ENCODE measurements around the gene CDR2L.
"Not testable (repeated sequence)": the region's sequence is repeated elsewhere in the genome, so short reads cannot be mapped to it uniquely, and the experiment has no call there.

Gene CDR2L

DNA sequence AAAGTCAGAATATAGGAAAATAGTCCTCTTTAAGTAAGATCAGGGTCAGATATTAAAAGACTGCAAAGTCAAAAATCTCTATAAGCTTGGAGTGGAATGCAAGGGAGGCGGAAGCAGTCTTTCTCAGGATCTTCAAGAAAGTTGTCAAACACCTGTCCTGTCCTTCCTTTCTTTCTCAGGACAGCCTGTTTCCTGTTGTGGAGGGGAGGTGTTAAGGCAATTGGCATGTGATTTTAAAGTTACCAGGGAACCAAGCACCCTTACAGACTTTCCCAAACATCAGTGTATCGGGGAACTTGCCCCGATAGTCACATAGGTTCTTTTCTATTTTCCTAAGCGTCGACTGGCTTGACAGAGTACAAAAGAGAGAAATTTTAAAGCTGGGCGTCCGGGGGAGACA, 57.3 kb downstream of the CDR2L start:
- DNase-seq (ENCODE audit: low spot score): no peak

DNA sequence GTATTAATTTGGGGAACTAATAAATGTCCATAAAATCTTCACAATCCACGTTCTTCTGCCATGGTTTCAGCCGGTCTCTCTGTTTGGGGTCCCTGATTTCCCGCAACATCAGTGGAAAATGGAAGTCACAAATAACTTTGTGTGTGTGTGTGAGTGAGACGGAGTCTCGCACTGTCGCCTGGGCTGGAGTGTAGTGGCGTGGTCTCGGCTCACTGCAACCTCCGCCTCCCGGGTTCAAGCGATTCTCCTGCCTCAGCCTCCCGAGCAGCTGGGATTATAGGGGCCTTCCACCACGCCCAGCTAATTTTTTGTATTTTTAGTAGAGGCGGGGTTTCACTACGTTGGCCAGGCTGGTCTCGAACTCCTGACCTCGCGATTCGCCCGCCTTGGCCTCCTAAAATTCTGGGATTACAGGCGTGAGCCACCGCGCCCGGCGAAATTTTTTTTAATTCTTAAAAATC, 58.5 kb downstream of the CDR2L start:
- not testable (repeated sequence) for DNase-seq (ENCODE audit: low spot score)

DNA sequence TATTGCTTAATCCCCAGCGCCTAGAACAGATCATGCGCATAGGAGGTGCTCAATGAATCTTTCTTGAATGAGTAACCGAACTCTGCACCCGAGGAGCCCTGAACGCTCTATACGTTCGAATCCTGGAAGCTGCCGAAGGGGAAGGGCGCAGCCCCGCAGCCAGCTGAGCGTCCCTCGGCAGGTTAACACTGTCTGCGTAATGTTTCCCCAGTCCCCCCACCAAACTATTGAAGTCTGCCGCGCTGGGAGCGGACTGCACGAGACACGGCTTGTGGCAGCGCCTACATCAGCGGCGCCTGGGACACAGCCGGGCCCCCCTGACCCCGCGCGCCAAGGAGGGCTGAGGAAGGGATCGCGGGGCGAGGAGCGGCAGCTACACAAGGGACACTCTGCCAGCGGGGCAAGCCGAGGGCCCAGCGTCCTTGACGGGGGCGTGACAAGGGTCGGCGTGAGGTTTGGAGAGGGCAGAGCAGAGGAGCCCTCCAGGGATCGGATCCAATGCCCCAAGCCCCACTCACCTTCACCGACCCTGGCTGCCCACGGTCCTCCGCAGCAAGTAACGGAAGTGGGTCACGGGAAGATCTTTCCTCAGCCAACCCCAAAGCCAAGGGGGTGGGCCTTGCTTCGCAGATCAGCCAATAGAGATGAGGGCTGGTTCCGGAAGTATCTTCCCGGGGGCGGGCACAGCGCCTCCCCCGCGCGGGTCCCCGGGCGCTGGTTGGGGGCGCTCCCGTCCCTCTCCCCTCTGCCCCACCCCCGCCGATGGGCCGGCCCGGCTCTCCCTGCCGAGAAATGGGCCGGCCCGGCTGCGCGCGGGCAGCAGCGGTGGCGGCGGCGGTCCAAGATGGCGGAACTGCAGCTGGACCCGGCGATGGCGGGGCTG, 59.2 kb downstream of the CDR2L start, which contains the start of the genes ATP5PD and KCTD2:
TSS of gene ATP5PD (minus strand) at position 563 of the 883 bp plus-strand sequence. CDS start 4,319 bp downstream, outside the sequence.
TSS of gene KCTD2 (plus strand) at position 819 of the 883 bp plus-strand sequence. CDS start at position 845, 26 bp downstream.
- DNase-seq (ENCODE audit: low spot score): peak; percentile 99

DNA sequence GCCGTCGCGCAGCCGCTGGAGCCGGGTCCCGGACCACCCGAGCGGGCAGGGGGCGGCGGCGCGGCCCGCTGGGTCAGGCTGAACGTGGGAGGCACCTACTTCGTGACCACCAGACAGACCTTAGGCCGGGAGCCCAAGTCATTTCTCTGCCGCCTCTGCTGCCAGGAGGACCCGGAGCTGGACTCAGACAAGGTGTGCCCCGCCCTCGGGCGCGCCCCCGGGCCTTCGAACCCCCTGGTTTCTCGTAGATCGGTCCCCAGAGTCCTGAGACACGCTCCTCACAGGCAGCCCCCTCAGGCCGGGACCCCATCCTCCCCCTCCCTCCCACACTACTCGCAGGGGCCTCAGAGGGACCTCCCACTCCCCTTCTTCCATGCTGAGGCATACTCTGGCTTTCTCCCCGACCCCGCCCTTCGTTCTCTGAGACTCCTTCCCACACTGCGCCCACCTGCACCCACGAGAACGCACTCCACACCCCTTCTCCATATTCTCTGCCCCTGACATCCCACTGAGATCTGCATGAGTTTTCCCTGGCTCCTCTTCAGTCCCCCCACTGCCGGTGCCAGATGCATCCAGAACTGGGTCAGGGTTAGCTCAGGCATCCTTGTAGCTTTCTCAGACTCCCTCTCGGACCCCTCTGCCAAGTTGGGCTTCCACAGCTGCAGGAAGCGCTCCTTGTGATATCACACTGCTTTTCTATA, 60.1 kb downstream of the CDR2L start:
- DNase-seq (ENCODE audit: low spot score): peak; percentile 29

DNA sequence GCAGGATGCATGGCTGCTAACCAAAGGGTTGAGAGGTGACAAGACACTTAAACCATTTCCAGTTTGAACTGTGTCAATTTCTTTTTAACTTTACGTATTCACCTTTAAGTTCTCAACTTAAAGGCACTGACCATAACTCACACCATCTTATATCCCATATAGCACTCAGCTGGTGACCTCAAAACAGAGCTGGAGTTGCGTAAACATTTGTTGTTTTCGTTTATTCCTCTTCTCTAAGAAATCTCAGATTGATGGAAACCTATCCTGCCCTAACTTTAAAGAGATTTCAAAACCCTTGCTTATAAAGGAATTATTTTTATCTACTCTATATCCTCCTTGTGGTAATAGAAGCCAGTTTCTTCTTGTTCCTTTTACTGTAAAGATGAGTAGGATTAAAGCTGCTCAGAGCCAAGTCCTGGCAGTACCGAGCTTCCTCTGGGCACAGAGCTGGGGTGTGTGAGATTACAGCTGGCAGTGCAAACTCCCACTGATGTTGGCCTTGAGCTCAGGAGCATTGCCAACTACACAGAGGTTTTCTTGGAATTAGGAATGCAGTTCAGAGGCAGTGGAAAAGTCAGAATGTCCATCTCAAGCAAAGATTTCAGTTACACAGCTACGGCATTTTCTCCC, 60.9 kb downstream of the CDR2L start:
- no peak for DNase-seq (ENCODE audit: low spot score)

DNA sequence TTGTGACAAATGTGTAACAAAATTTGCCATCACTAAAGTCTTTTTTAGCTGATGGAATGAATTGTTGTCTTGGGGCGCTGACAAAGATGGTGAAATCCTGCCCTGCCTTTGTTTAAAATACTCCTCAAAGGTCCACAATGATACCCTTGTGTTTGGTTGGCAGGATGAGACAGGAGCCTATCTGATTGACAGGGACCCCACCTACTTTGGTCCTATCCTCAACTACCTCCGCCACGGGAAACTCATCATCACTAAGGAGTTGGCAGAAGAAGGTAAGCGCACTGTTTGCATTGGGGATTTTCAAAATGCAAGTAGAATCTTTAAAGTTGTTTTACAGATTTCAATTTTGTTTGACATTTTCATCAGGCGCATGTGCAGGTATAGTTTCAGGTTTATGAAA, 61.6 kb downstream of the CDR2L start:
- no peak for DNase-seq (ENCODE audit: low spot score)

DNA sequence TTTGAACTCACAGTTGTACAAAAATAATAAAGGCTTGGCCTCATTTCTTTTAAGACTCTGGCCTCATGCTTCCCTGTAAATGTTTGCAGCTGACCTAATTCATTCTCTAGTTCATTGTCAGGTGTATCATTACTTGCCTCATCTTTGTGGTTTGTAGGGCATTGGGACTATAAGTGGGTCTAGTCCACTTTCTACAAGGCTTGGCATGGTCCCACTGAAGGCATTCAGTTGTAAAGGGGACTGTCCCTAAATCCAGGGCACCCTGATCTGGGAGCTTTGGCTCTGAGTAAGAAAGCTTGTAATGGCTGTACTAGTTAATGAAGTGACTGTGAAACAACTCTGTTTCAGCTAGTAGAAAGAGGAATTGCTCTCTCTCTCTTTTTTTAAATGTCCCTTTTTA, 62.3 kb downstream of the CDR2L start:
- no peak for DNase-seq (ENCODE audit: low spot score)

DNA sequence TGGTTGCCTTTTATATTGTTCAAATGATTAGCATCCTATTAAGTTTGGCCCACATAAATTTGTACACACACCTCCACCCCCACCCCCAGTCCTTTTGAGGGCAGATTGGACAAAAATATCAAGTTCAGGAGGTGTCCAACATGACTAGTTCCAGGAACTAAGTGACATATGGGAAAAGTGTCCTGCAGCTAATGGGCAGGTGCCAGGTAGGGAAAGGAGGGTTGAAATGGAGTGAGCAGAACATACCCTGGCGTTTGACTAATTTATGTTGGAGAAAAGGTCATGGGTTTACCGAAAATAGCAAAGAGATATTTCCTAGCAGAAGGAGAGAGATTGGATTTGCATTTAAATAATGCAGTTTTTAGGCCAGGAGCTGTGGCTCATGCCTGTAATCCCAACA, 64.5 kb downstream of the CDR2L start:
- DNase-seq (ENCODE audit: low spot score): no peak
